Measurements from ENCODE around the gene ROCK1.
"Not testable (repeated sequence)": the region's sequence is repeated elsewhere in the genome, so short reads cannot be mapped to it uniquely, and the experiment has no call there.

ROCK1 gene

DNA sequence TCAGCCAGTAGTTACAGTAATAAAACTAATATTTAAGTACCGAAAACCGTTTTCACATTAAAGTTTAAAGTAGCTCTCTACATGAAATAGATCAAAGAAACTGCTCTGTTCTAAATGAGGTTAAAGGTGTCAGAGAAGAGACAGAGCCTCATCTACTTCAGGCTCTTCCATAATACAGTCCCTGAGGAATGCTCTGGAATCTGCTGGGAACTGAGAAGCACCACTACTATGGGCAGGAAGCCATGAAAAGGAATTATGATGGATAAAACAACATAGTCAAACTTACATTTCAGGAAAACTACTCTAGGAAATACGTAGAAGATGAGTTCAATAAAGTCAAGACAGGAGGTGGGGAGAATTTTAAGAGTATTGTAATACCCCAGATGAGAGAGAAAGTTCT is 60.0 kb downstream of the ROCK1 start:
- no peaks in the 10 kb centered on the region for H3K36me3 ChIP-seq (ENCODE audit: insufficient read depth, low read length)
- 95% methylated on average over 2 of the region's 3 CpGs for WGBS
- H3K27ac ChIP-seq (ENCODE audit: low read depth, low read length) = no peak overlapping the region

DNA sequence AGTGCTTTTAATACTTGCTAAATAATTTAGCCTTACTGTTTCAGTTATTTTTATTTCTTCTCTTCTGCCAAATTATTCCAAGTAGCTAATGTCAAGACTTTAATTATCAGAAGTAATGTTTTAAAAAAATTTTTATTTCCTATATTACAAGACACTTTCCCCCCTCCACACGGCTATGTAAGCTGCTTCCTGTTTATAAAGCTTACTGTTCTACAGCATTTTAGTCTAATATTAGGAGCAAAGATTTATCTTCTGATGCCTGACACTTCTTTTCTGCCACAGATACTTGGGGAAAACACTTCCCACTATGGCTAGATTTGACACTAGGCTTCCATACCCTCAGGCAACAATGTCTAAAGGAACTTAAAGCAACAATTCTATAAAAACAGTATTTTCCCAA is 62.3 kb downstream of the ROCK1 start:
- Histone ChIP-seq H3K27ac (ENCODE audit: low read depth, low read length) (no peak overlapping the region), H3K9me3 (ENCODE audit: insufficient read depth, low read depth, low read length) (no peaks in the 10 kb centered on the region), H3K9ac (ENCODE audit: low read depth, low read length) (no peak overlapping the region), H3K4me1 (ENCODE audit: insufficient read depth, low read length) (no peaks in the 10 kb centered on the region), H3K4me3 (ENCODE audit: low read length) (no peak overlapping the region), H3K27me3 (ENCODE audit: insufficient read depth, low read length) (no peaks in the 10 kb centered on the region), H3K36me3 (ENCODE audit: insufficient read depth, low read length) (peaks cover 13% of the 10 kb centered on the region)
- WGBS = 90% methylated on average over 1 of the region's 1 CpG

More for the DNA sequence above, 60.0 kb downstream of the ROCK1 start:
- Histone ChIP-seq H3K4me3 (ENCODE audit: low read length) (no peak overlapping the region), H3K27me3 (ENCODE audit: insufficient read depth, low read length) (no peaks in the 10 kb centered on the region), H3K9ac (ENCODE audit: low read depth, low read length) (no peak overlapping the region), H3K9me3 (ENCODE audit: insufficient read depth, low read depth, low read length) (no peaks in the 10 kb centered on the region), H3K4me1 (ENCODE audit: insufficient read depth, low read length) (no peaks in the 10 kb centered on the region)

DNA sequence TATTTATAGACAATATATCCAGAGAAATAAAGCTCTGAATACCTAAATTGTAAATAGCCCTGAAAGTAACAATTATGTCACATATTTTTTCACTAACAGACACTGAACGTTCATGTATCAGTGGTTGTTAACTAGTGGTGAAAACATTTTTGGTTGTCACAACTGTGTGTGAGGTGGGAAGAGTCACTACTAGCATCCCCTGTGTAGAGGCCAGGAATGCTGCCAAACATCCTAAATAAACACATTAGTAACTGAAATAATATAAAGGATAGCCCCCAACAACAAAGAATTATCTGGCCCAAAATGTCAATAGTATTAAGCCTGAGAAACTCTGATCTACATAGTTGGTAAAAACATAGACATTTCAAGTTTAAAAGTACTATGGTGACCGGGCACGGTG is 64.5 kb downstream of the ROCK1 start:
- WGBS = 99% methylated on average over 2 of the region's 3 CpGs
- Histone ChIP-seq H3K4me3 (ENCODE audit: low read length) (no peak overlapping the region), H3K4me1 (ENCODE audit: insufficient read depth, low read length) (no peaks in the 10 kb centered on the region), H3K27me3 (ENCODE audit: insufficient read depth, low read length) (no peaks in the 10 kb centered on the region), H3K36me3 (ENCODE audit: insufficient read depth, low read length) (peaks cover 31% of the 10 kb centered on the region), H3K9ac (ENCODE audit: low read depth, low read length) (no peak overlapping the region), H3K27ac (ENCODE audit: low read depth, low read length) (no peak overlapping the region), H3K9me3 (ENCODE audit: insufficient read depth, low read depth, low read length) (no peaks in the 10 kb centered on the region)

DNA sequence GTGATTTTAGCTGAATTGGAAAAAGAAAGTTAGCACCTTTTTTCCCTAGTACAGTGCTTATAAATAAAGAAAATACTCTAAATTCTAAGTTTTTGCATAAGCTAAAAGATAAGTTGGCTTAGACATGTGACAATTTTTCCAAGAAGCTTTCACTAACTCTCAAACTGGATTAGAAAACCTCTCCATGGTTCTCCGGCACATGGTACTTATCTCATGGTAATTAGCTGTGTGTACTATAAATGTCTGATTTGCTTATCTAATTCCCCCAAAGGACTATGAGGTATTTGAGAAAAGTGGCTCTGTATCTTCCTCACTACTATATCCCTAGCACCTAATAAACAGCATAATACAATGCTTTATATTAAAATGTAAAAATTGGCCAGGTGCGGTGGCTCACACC is 71.1 kb downstream of the ROCK1 start:
- Histone ChIP-seq H3K9ac (ENCODE audit: low read depth, low read length) (no peak overlapping the region), H3K9me3 (ENCODE audit: insufficient read depth, low read depth, low read length) (no peaks in the 10 kb centered on the region), H3K4me3 (ENCODE audit: low read length) (no peak overlapping the region), H3K4me1 (ENCODE audit: insufficient read depth, low read length) (no peaks in the 10 kb centered on the region), H3K27ac (ENCODE audit: low read depth, low read length) (no peak overlapping the region), H3K36me3 (ENCODE audit: insufficient read depth, low read length) (peaks cover 71% of the 10 kb centered on the region), H3K27me3 (ENCODE audit: insufficient read depth, low read length) (no peaks in the 10 kb centered on the region)
- 85% methylated on average over 2 of the region's 2 CpGs for WGBS

DNA sequence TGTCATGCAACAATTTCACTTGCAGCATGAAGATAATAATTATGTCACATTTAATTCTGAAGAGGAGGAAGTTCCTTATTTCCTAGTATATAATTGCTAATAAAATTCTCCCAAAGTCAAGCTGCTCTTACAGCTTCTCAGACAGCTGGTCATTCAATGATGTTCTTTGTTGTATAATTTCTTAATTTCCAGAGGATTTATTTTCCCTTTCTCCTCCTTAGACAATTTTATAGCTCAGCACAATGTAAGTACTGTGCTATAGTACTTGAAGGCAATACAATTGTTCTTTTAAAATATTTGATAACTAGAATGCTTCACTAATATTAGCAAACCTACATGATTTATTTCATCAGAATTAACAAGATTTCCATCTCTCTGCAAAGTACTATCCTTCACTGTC is 73.4 kb downstream of the ROCK1 start:
- no peak overlapping the region for H3K4me3 ChIP-seq (ENCODE audit: low read length)
- no peaks in the 10 kb centered on the region for H3K27me3 ChIP-seq (ENCODE audit: insufficient read depth, low read length)
- H3K36me3 ChIP-seq (ENCODE audit: insufficient read depth, low read length) = peaks cover 54% of the 10 kb centered on the region
- no peak overlapping the region for H3K9ac ChIP-seq (ENCODE audit: low read depth, low read length)
- H3K4me1 ChIP-seq (ENCODE audit: insufficient read depth, low read length) = no peaks in the 10 kb centered on the region
- H3K9me3 ChIP-seq (ENCODE audit: insufficient read depth, low read depth, low read length) = no peaks in the 10 kb centered on the region
- H3K27ac ChIP-seq (ENCODE audit: low read depth, low read length) = no peak overlapping the region

DNA sequence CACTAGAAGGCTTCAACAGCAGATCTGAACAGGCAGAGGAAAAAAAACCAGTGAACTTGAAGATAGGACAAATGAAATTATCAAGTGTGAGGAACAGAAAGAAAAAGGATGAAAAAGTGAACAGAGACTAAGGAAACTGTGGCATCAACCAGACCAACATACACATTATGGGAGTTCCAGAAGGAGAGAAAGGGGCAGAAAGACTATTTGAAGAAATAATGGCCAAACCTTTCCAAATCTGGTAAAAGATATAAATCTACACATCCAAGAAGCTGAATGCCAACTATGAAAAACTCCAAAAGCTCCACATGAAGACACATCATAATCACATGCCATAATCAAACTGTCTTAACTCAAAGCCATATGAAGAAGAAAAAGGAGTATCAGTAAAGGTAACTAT is 79.8 kb downstream of the ROCK1 start:
- Histone ChIP-seq H3K36me3 (ENCODE audit: insufficient read depth, low read length) (peaks cover 26% of the 10 kb centered on the region), H3K4me3 (ENCODE audit: low read length) (no peak overlapping the region), H3K9me3 (ENCODE audit: insufficient read depth, low read depth, low read length) (no peaks in the 10 kb centered on the region), H3K27ac (ENCODE audit: low read depth, low read length) (no peak overlapping the region), H3K4me1 (ENCODE audit: insufficient read depth, low read length) (no peaks in the 10 kb centered on the region), H3K9ac (ENCODE audit: low read depth, low read length) (no peak overlapping the region), H3K27me3 (ENCODE audit: insufficient read depth, low read length) (no peaks in the 10 kb centered on the region)

DNA sequence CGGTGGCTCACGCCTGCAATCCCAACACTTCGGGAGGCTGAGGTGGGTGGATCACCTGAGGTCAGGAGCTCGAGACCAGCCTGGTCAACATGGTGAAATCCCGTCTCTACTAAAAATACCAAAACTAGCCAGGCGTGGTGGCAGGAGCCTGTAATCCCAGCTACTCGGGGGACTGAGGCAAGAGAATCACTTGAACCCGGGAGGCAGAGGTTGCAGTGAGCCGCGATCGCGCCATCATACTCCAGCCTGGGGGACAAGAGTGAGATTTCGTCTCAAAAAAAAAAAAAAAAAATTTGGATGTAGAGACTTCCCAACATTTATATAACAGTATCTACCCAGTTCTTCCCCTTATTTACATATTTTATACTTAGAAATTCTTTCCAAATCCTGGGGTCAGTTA is 93.4 kb downstream of the ROCK1 start:
- H3K4me1 ChIP-seq (ENCODE audit: insufficient read depth, low read length); H3K9ac ChIP-seq (ENCODE audit: low read depth, low read length); H3K27ac ChIP-seq (ENCODE audit: low read depth, low read length); H3K9me3 ChIP-seq (ENCODE audit: insufficient read depth, low read depth, low read length); H3K4me3 ChIP-seq (ENCODE audit: low read length); H3K27me3 ChIP-seq (ENCODE audit: insufficient read depth, low read length): not testable (repeated sequence)
- H3K36me3 ChIP-seq (ENCODE audit: insufficient read depth, low read length) = peaks cover 52% of the 10 kb centered on the region
- 97% methylated on average over 13 of the region's 13 CpGs for WGBS

DNA sequence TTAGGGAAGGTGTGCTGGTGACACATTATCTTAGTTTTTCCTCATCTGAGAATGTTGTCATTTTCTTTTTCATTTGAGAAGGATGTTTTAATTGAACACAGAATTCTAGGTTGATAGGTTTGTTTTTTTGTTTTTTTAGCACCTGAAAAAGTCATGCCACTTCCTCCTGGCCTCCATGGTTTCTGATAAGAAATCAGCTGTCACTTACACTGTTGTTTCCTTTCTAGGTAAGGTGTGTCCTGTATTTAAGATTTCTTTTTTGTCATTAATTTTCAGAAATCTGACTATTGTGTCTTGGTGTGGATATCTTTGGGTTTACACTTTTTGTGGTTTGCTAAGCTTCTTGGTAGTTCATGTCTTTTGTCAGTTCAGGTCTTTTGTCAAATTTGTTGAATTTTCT is 99.3 kb downstream of the ROCK1 start:
- no peaks in the 10 kb centered on the region for H3K27me3 ChIP-seq (ENCODE audit: insufficient read depth, low read length)
- H3K27ac ChIP-seq (ENCODE audit: low read depth, low read length) = no peak overlapping the region
- H3K36me3 ChIP-seq (ENCODE audit: insufficient read depth, low read length) = peaks cover 59% of the 10 kb centered on the region
- H3K9ac ChIP-seq (ENCODE audit: low read depth, low read length) = no peak overlapping the region
- H3K4me3 ChIP-seq (ENCODE audit: low read length) = no peak overlapping the region
- H3K9me3 ChIP-seq (ENCODE audit: insufficient read depth, low read depth, low read length) = peaks cover 10% of the 10 kb centered on the region; the same call in 1 of the 2 replicates
- no peaks in the 10 kb centered on the region for H3K4me1 ChIP-seq (ENCODE audit: insufficient read depth, low read length)

DNA sequence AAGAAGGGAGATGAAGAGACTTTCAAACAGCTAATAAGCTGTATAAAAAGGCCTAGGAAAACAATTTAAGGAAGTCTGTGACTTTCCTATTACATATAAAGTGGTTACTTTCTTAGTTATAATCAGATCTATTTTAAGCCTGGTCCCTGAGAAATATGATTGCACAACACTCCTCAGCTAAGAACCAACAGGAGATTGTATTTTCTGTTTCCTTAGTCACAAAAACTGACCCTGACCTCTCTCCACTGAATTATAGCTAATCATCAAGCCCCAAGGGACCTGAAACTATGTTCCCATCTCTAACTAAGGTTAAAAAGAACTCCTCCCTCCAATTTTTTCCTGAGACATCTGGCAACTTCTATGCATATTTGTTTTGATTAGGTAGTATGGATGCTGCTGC is 106.9 kb downstream of the ROCK1 start:
- Histone ChIP-seq H3K9ac (ENCODE audit: low read depth, low read length) (no peak overlapping the region), H3K9me3 (ENCODE audit: insufficient read depth, low read depth, low read length) (no peaks in the 10 kb centered on the region), H3K4me3 (ENCODE audit: low read length) (no peak overlapping the region), H3K27me3 (ENCODE audit: insufficient read depth, low read length) (no peaks in the 10 kb centered on the region), H3K4me1 (ENCODE audit: insufficient read depth, low read length) (no peaks in the 10 kb centered on the region), H3K27ac (ENCODE audit: low read depth, low read length) (no peak overlapping the region), H3K36me3 (ENCODE audit: insufficient read depth, low read length) (peaks cover 57% of the 10 kb centered on the region)

DNA sequence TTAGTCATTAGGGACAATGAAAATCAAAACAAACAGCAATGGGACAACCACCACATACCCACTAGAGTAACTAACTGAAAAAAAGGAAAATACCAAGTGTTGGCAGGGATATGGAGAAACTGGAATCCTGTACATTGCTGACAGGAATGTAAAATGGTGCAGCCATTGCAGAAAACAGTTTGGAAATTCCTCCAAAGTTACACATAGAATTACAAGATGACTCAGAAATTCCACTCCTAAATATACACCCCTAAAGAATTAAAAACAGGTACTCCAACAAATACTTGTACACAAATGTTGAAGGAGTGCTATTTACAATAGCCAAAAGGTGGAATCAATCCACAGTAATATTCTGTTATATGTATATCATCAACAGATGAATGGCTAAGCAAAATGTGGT is 110.9 kb downstream of the ROCK1 start:
- Histone ChIP-seq H3K27ac (ENCODE audit: low read depth, low read length) (no peak overlapping the region), H3K4me1 (ENCODE audit: insufficient read depth, low read length) (no peaks in the 10 kb centered on the region), H3K36me3 (ENCODE audit: insufficient read depth, low read length) (peaks cover 27% of the 10 kb centered on the region), H3K27me3 (ENCODE audit: insufficient read depth, low read length) (no peaks in the 10 kb centered on the region), H3K4me3 (ENCODE audit: low read length) (no peak overlapping the region), H3K9ac (ENCODE audit: low read depth, low read length) (no peak overlapping the region), H3K9me3 (ENCODE audit: insufficient read depth, low read depth, low read length) (no peaks in the 10 kb centered on the region)

DNA sequence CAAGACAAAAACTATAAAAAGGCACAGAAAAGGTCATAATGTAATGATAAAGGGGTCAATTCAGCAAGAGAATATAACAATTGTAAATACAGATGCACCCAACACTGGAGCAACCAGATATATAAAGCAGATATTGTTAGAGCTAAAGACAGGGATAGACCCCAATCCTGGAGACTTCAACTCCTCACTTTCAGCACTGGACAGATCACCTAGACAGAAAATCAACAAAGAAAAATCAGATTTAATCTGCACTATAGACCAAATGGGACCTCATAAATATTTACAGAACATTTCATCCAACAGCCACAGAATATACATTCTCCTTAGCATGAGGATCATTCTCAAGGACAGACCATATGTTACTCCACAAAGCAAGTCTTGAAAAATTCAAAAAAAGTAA is 114.2 kb downstream of the ROCK1 start:
- H3K4me3 ChIP-seq (ENCODE audit: low read length) = no peak overlapping the region
- H3K4me1 ChIP-seq (ENCODE audit: insufficient read depth, low read length) = no peaks in the 10 kb centered on the region
- peaks cover 5% of the 10 kb centered on the region for H3K36me3 ChIP-seq (ENCODE audit: insufficient read depth, low read length)
- H3K9me3 ChIP-seq (ENCODE audit: insufficient read depth, low read depth, low read length) = no peaks in the 10 kb centered on the region
- H3K9ac ChIP-seq (ENCODE audit: low read depth, low read length) = no peak overlapping the region
- H3K27ac ChIP-seq (ENCODE audit: low read depth, low read length) = no peak overlapping the region
- H3K27me3 ChIP-seq (ENCODE audit: insufficient read depth, low read length) = no peaks in the 10 kb centered on the region

DNA sequence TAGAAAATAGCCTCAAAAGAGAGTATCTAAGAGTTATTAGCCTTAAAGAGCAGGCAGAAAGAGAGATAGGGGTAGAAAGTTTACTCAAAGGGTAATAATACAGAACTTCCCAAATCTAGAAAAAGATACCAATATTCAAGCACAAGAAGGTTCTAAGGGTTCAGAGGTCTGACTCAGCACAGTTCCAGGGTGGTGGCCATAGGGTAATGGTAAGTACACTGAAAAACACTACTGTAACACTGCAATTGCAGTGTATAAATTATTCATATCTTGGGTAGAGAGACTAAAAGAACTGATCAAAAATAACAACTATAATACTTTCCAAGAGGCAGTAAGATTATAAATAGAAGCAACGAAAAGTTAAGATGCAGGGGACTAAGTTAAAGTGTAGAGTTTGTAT is 115.2 kb downstream of the ROCK1 start:
- Histone ChIP-seq H3K9me3 (ENCODE audit: insufficient read depth, low read depth, low read length) (no peaks in the 10 kb centered on the region), H3K4me1 (ENCODE audit: insufficient read depth, low read length) (no peaks in the 10 kb centered on the region), H3K36me3 (ENCODE audit: insufficient read depth, low read length) (peaks cover 13% of the 10 kb centered on the region), H3K4me3 (ENCODE audit: low read length) (no peak overlapping the region), H3K27me3 (ENCODE audit: insufficient read depth, low read length) (no peaks in the 10 kb centered on the region), H3K27ac (ENCODE audit: low read depth, low read length) (no peak overlapping the region), H3K9ac (ENCODE audit: low read depth, low read length) (no peak overlapping the region)
- WGBS = 100% methylated on average over 1 of the region's 1 CpG

All from HUES64 (cell line).